SU-DHL-6 (cell line): ENCODE measurements around the gene IFIT3.

Experiments used
- H2AFZ ChIP-seq: fragments of 200-600 bp; sonication (generic); 2 replicates; pipeline ENCODE4 v1.6.1; 2014; ENCODE audit warnings: low read depth, mild to moderate bottlenecking, moderate library complexity, mixed read lengths, antibody characterized with exemption, low read length; ENCODE audit not compliant: severe bottlenecking
- H3F3A ChIP-seq: fragments of 200-600 bp; shearing (Covaris generic); 2 replicates; pipeline ENCODE4 v1.6.0; 2016; ENCODE audit warnings: antibody characterized with exemption, mild to moderate bottlenecking; ENCODE audit not compliant: insufficient read depth
- H3K27ac ChIP-seq: fragments of 200-600 bp; sonication (generic); 2 replicates; pipeline ENCODE4 v1.5.1; 2016; ENCODE audit warnings: low read depth, mild to moderate bottlenecking, low read length, moderate library complexity, mixed read lengths
- H3K27me3 ChIP-seq: fragments of 200-600 bp; sonication (generic), shearing (Covaris generic); 2 replicates; pipeline ENCODE4 v1.6.0; 2014; ENCODE audit warnings: mild to moderate bottlenecking, low read length
- H3K36me3 ChIP-seq: fragments of 200-600 bp; sonication (generic); 2 replicates; pipeline ENCODE4 v1.6.1; 2014; ENCODE audit warnings: mild to moderate bottlenecking, low read length, mixed read lengths
- H3K4me2 ChIP-seq: fragments of 300-600, 200-600 bp; shearing (Covaris generic), sonication (generic); 2 replicates; pipeline ENCODE4 v1.6.0; 2014; ENCODE audit warnings: low read length, low read depth, mild to moderate bottlenecking; ENCODE audit not compliant: poor library complexity, severe bottlenecking
- H3K4me3 ChIP-seq: fragments of 200-600 bp; sonication (generic); 2 replicates; pipeline ENCODE4 v1.5.1; 2014; ENCODE audit warnings: antibody characterized with exemption, low read length, mild to moderate bottlenecking, mixed read lengths; ENCODE audit not compliant: insufficient read depth, poor library complexity, severe bottlenecking
- H3K79me2 ChIP-seq: fragments of 200-600 bp; sonication (generic); 2 replicates; pipeline ENCODE4 v1.6.1; 2014; ENCODE audit warnings: mild to moderate bottlenecking, low read length, moderate library complexity; ENCODE audit not compliant: insufficient read depth
- H3K9ac ChIP-seq: fragments of 200-600 bp; sonication (generic); 2 replicates; pipeline ENCODE4 v1.7.0; 2014; ENCODE audit warnings: mild to moderate bottlenecking, low read length
- H3K9me2 ChIP-seq: fragments of 200-600 bp; sonication (generic); replicated peaks from 2 replicates; pipeline ENCODE4 v1.6.1; 2014; ENCODE audit warnings: low read length; ENCODE audit not compliant: insufficient read depth
- H3K9me3 ChIP-seq: fragments of 200-600 bp; sonication (generic); 2 replicates; pipeline ENCODE4 v1.6.1; 2014; ENCODE audit warnings: low read length, mixed read lengths; ENCODE audit not compliant: insufficient read depth
- H4K20me1 ChIP-seq: fragments of 200-600 bp; sonication (generic); 2 replicates; pipeline ENCODE4 v1.6.1; 2014; ENCODE audit warnings: low read depth, mild to moderate bottlenecking, antibody characterized with exemption, low read length, moderate library complexity, mixed read lengths
- EZH2phosphoT487 ChIP-seq: fragments of 200-600 bp; sonication (generic), shearing (Covaris generic); conservative IDR thresholded peaks from 2 replicates; pipeline ENCODE4 v1.6.1; 2018; ENCODE audit warnings: mild to moderate bottlenecking, antibody characterized with exemption, low read length, moderate library complexity, mixed read lengths
- TF ChIP-seq, protein P1 (sequence below): fragments of 200-600 bp; sonication (generic); IDR thresholded peaks from one replicate; pipeline ENCODE4 v1.5.1; 2017; ENCODE audit warnings: antibody characterized with exemption, mild to moderate bottlenecking, low read length, moderate library complexity; ENCODE audit not compliant: insufficient read depth, poor library complexity, severe bottlenecking

IFIT3 gene

DNA sequence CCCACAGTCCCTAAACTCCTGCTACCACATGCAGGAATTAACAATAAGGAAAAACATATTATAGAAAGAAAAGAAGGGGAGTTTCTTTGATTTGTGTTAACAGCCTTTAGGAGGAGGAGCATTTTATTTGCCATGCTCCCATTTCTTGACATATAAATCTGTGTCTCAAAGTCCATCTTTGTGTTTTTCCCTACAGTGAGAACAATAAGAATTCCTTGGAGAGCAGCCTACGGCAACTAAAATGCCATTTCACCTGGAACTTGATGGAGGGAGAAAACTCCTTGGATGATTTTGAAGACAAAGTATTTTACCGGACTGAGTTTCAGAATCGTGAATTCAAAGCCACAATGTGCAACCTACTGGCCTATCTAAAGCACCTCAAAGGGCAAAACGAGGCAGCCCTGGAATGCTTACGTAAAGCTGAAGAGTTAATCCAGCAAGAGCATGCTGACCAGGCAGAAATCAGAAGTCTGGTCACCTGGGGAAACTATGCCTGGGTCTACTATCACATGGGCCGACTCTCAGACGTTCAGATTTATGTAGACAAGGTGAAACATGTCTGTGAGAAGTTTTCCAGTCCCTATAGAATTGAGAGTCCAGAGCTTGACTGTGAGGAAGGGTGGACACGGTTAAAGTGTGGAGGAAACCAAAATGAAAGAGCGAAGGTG is 21.9 kb upstream of the IFIT3 start:
- Histone ChIP-seq H3K9me2 (no peaks in the 10 kb centered on the region), H3K36me3 (no peaks in the 10 kb centered on the region), H2AFZ (no peak overlapping the region), H3K27me3 (no peaks in the 10 kb centered on the region), H3F3A (0 out of 2 replicates have a peak, but pooled peaks cover 3% of the 10 kb centered on the region), H3K4me3 (no peak overlapping the region), H3K4me2 (no peak overlapping the region), H3K9me3 (no peaks in the 10 kb centered on the region), H3K79me2 (no peaks in the 10 kb centered on the region), H3K27ac (no peak overlapping the region), H3K9ac (no peak overlapping the region), H4K20me1 (no peaks in the 10 kb centered on the region)
- no peak for TF ChIP-seq EZH2phosphoT487
- TF ChIP-seq, protein P1, sequence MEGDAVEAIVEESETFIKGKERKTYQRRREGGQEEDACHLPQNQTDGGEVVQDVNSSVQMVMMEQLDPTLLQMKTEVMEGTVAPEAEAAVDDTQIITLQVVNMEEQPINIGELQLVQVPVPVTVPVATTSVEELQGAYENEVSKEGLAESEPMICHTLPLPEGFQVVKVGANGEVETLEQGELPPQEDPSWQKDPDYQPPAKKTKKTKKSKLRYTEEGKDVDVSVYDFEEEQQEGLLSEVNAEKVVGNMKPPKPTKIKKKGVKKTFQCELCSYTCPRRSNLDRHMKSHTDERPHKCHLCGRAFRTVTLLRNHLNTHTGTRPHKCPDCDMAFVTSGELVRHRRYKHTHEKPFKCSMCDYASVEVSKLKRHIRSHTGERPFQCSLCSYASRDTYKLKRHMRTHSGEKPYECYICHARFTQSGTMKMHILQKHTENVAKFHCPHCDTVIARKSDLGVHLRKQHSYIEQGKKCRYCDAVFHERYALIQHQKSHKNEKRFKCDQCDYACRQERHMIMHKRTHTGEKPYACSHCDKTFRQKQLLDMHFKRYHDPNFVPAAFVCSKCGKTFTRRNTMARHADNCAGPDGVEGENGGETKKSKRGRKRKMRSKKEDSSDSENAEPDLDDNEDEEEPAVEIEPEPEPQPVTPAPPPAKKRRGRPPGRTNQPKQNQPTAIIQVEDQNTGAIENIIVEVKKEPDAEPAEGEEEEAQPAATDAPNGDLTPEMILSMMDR, result no peak

DNA sequence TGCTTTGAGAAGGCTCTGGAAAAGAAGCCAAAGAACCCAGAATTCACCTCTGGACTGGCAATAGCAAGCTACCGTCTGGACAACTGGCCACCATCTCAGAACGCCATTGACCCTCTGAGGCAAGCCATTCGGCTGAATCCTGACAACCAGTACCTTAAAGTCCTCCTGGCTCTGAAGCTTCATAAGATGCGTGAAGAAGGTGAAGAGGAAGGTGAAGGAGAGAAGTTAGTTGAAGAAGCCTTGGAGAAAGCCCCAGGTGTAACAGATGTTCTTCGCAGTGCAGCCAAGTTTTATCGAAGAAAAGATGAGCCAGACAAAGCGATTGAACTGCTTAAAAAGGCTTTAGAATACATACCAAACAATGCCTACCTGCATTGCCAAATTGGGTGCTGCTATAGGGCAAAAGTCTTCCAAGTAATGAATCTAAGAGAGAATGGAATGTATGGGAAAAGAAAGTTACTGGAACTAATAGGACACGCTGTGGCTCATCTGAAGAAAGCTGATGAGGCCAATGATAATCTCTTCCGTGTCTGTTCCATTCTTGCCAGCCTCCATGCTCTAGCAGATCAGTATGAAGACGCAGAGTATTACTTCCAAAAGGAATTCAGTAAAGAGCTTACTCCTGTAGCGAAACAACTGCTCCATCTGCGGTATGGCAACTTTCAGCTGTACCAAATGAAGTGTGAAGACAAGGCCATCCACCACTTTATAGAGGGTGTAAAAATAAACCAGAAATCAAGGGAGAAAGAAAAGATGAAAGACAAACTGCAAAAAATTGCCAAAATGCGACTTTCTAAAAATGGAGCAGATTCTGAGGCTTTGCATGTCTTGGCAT is 21.1 kb upstream of the IFIT3 start:
- no peak overlapping the region for H3K27ac ChIP-seq
- H3K36me3 ChIP-seq, result no peaks in the 10 kb centered on the region
- 0 out of 2 replicates have a peak, but pooled peaks cover 3% of the 10 kb centered on the region for H3F3A ChIP-seq
- H3K9me3 ChIP-seq, result no peaks in the 10 kb centered on the region
- no peaks in the 10 kb centered on the region for H4K20me1 ChIP-seq
- H3K4me2 ChIP-seq, result no peak overlapping the region
- H3K4me3 ChIP-seq, result no peak overlapping the region
- no peak overlapping the region for H2AFZ ChIP-seq
- TF ChIP-seq, protein P1, result no peak
- TF ChIP-seq EZH2phosphoT487, result no peak
- H3K9ac ChIP-seq, result no peak overlapping the region
- no peaks in the 10 kb centered on the region for H3K9me2 ChIP-seq
- H3K79me2 ChIP-seq, result no peaks in the 10 kb centered on the region
- H3K27me3 ChIP-seq, result no peaks in the 10 kb centered on the region

DNA sequence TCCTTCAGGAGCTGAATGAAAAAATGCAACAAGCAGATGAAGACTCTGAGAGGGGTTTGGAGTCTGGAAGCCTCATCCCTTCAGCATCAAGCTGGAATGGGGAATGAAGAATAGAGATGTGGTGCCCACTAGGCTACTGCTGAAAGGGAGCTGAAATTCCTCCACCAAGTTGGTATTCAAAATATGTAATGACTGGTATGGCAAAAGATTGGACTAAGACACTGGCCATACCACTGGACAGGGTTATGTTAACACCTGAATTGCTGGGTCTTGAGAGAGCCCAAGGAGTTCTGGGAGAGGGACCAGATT is 20.6 kb upstream of the IFIT3 start:
- no peaks in the 10 kb centered on the region for H3K9me2 ChIP-seq
- no peaks in the 10 kb centered on the region for H3K9me3 ChIP-seq
- no peak overlapping the region for H3K27ac ChIP-seq
- H3K27me3 ChIP-seq, result no peaks in the 10 kb centered on the region
- no peak overlapping the region for H2AFZ ChIP-seq
- no peaks in the 10 kb centered on the region for H3K36me3 ChIP-seq
- no peak overlapping the region for H3K4me2 ChIP-seq
- H3K79me2 ChIP-seq, result no peaks in the 10 kb centered on the region
- no peaks in the 10 kb centered on the region for H4K20me1 ChIP-seq
- no peak overlapping the region for H3K9ac ChIP-seq
- no peak for TF ChIP-seq EZH2phosphoT487
- TF ChIP-seq, protein P1, result no peak
- H3F3A ChIP-seq, result 0 out of 2 replicates have a peak, but pooled peaks cover 3% of the 10 kb centered on the region
- H3K4me3 ChIP-seq, result no peak overlapping the region
